Spinal cord (tissue), 10 donors: Measurements from ENCODE around the gene RMND5B. TPM values are rescaled to one million over a fixed set of nuclear protein-coding genes. Genes with fewer than 3 reads are reported as not detected.
"Not testable (repeated sequence)": the region's sequence is repeated elsewhere in the genome, so short reads cannot be mapped to it uniquely, and the experiment has no call there.

ENCODE experiments used
- DNase-seq, 6 donors: peaks; one replicate each; pipeline versions ENCODE4 v3.0.0 to v3.0.0-alpha.2; 2013 to 2015; ENCODE audit warnings: low spot score in 6 of 6, low read depth in 4 of 6
- H3K27ac ChIP-seq: one replicate; pipeline ENCODE4 v1.5.1; 2013; ENCODE audit warnings: low read depth, low read length, control low read depth
- H3K27me3 ChIP-seq: one replicate; pipeline ENCODE4 v1.6.1; 2013; ENCODE audit warnings: low read length; ENCODE audit not compliant: control insufficient read depth, insufficient read depth
- H3K36me3 ChIP-seq: one replicate; pipeline ENCODE4 v1.6.1; 2013; ENCODE audit warnings: low read length; ENCODE audit not compliant: control insufficient read depth, insufficient read depth
- H3K4me1 ChIP-seq: one replicate; pipeline ENCODE4 v1.6.1; 2013; ENCODE audit warnings: low read length; ENCODE audit not compliant: control insufficient read depth, insufficient read depth
- H3K4me3 ChIP-seq: one replicate; pipeline ENCODE4 v1.5.1; 2013; ENCODE audit warnings: low read depth, low read length, control low read depth
- H3K9me3 ChIP-seq: one replicate; pipeline ENCODE4 v1.6.1; 2013; ENCODE audit warnings: low read length; ENCODE audit not compliant: control insufficient read depth, insufficient read depth
- WGBS: methylation state at CpG from one replicate; pipeline ENCODE4 v1.1.5; 2013; ENCODE audit warnings: missing lambda C conversion rate; ENCODE audit not compliant: insufficient coverage; 5-methylcytosine and 5-hydroxymethylcytosine counted together
- polyA plus RNA-seq, 2 donors: library from polyadenylated mRNA; unstranded; fragments of 120-200 nt; gene quantifications; one replicate each; pipeline ENCODE4 v1.2.1, GENCODE V29; 2013; ENCODE audit not compliant: insufficient read length in 2 of 2
- total RNA-seq, 2 donors: library from RNA; depleted of rRNA in 1 of 2; stranded (reverse); fragments of 120-200 nt in 1 of 2; fragments of >200 nt in 1 of 2; gene quantifications; one replicate each; pipeline versions ENCODE4 v1.2.3 to v1.2.4, GENCODE V29; 2013 to 2014
- donor health status: healthy.

Gene RMND5B
- total and polyA plus RNA-seq, 4 donors = 17.7 to 43.8 (median 33.2) TPM

- not testable (repeated sequence) for H3K4me3 ChIP-seq, H3K9me3 ChIP-seq, H3K36me3 ChIP-seq, H3K27ac ChIP-seq, H3K27me3 ChIP-seq, DNase-seq, H3K4me1 ChIP-seq
- 81% methylated on average over 7 of the region's 11 CpGs for WGBS
Measured at GRCh38 chr5:178198151-178198550, 67.3 kb downstream of the RMND5B start.

- Histone ChIP-seq H3K4me3 (no peak overlapping the region), H3K27me3 (no peaks in the 10 kb centered on the region), H3K27ac (no peak overlapping the region), H3K36me3 (no peaks in the 10 kb centered on the region), H3K4me1 (peaks cover 8% of the 10 kb centered on the region), H3K9me3 (no peaks in the 10 kb centered on the region)
- no peak for DNase-seq
- 90% methylated on average over 7 of the region's 11 CpGs for WGBS
Measured at GRCh38 chr5:178198706-178199105, 67.9 kb downstream of the RMND5B start.

GRCh38 chr5:178199581-178200434 lies 69.0 kb downstream of the RMND5B start:
- H3K36me3 ChIP-seq = no peaks in the 10 kb centered on the region
- no peak for DNase-seq
- H3K4me1 ChIP-seq = peaks cover 12% of the 10 kb centered on the region
- no peak overlapping the region for H3K4me3 ChIP-seq
- H3K9me3 ChIP-seq = no peaks in the 10 kb centered on the region
- no peaks in the 10 kb centered on the region for H3K27me3 ChIP-seq
- WGBS = 64% methylated on average over 6 of the region's 12 CpGs
- no peak overlapping the region for H3K27ac ChIP-seq

Other genes with a start within 250 kb of the RMND5B start
- gene PROP1, start 134.8 kb upstream of the RMND5B start, total RNA-seq = not detected
- not detected for gene PROP1, start 134.8 kb upstream of the RMND5B start, polyA plus RNA-seq
- gene N4BP3, start 17.5 kb upstream of the RMND5B start, total RNA-seq = 1 to 10 TPM; 5.5 to 6.1 TPM
- 10 to 100 TPM; 10.3 to 11.3 TPM for gene N4BP3, start 17.5 kb upstream of the RMND5B start, polyA plus RNA-seq
- 100 to 1,000 TPM in 1 of 2 donors, 10 to 100 TPM in 1; 58.5 to 112 TPM for gene NHP2, start 22.9 kb downstream of the RMND5B start, total RNA-seq
- gene NHP2, start 22.9 kb downstream of the RMND5B start, polyA plus RNA-seq = 100 to 1,000 TPM; 155 TPM
- gene GMCL2, start 56.4 kb downstream of the RMND5B start, total RNA-seq = not detected
- under 1 TPM in 1 of 2 donors, not detected in 1; 0.10 TPM for gene GMCL2, start 56.4 kb downstream of the RMND5B start, polyA plus RNA-seq
- gene HNRNPAB, start 73.5 kb downstream of the RMND5B start, total RNA-seq = 10 to 100 TPM; 30.8 to 49.0 TPM
- 100 to 1,000 TPM; 123 to 128 TPM for gene HNRNPAB, start 73.5 kb downstream of the RMND5B start, polyA plus RNA-seq
- 10 to 100 TPM; 24.1 to 59.7 TPM for gene PHYKPL, start 101.8 kb downstream of the RMND5B start, total RNA-seq
- 10 to 100 TPM; 42.9 to 78.0 TPM for gene PHYKPL, start 101.8 kb downstream of the RMND5B start, polyA plus RNA-seq